GM23248 (cell line): ENCODE results near the gene LBHD2. TPM values are rescaled to one million over a fixed set of nuclear protein-coding genes. Genes with fewer than 3 reads are reported as not detected.
A peak's percentile ranks its signal among the peaks of the same experiment; 100 is the strongest.

Experiments used
- DNase-seq: peaks from one replicate; pipeline ENCODE4 v3.0.0-alpha.2; 2015
- H2AFZ ChIP-seq: fragments of 200-600 bp; sonication (generic); 2 replicates; pipeline ENCODE4 v1.6.1; 2016; ENCODE audit warnings: antibody characterized with exemption
- H3F3A ChIP-seq: fragments of 200-600 bp; sonication (generic); 2 replicates; pipeline ENCODE4 v1.6.1; 2016; ENCODE audit warnings: mild to moderate bottlenecking, antibody characterized with exemption, mixed run types; ENCODE audit not compliant: insufficient read depth
- H3K27ac ChIP-seq: fragments of 200-600 bp; sonication (generic); 2 replicates; pipeline ENCODE4 v1.5.1; 2016; ENCODE audit warnings: mild to moderate bottlenecking
- H3K27me3 ChIP-seq: fragments of 200-600 bp; sonication (generic); replicated peaks from 2 replicates; pipeline ENCODE4 v1.6.1; 2016; ENCODE audit warnings: mild to moderate bottlenecking; ENCODE audit not compliant: insufficient read depth
- H3K36me3 ChIP-seq: fragments of 200-600 bp; sonication (generic); 2 replicates; pipeline ENCODE4 v1.6.1; 2016; ENCODE audit warnings: low read depth, mild to moderate bottlenecking
- H3K4me1 ChIP-seq: fragments of 200-600 bp; sonication (generic); 2 replicates; pipeline ENCODE4 v1.6.1; 2016; ENCODE audit warnings: mild to moderate bottlenecking; ENCODE audit not compliant: insufficient read depth
- H3K4me2 ChIP-seq: fragments of 200-600 bp; sonication (generic); one replicate; pipeline ENCODE4 v1.6.1; 2016; ENCODE audit warnings: mild to moderate bottlenecking; ENCODE audit not compliant: unreplicated experiment
- H3K4me3 ChIP-seq: fragments of 200-600 bp; sonication (generic); 2 replicates; pipeline ENCODE4 v1.5.1; 2016; ENCODE audit warnings: mild to moderate bottlenecking
- H3K79me2 ChIP-seq: fragments of 200-600 bp; sonication (generic); 2 replicates; pipeline ENCODE4 v1.6.1; 2016; ENCODE audit warnings: mild to moderate bottlenecking; ENCODE audit not compliant: insufficient read depth
- H3K9ac ChIP-seq: fragments of 200-600 bp; sonication (generic); 2 replicates; pipeline ENCODE4 v1.6.1; 2016; ENCODE audit warnings: mild to moderate bottlenecking
- H3K9me2 ChIP-seq: fragments of 200-600 bp; sonication (generic); 2 replicates; pipeline ENCODE4 v1.6.1; 2016; ENCODE audit warnings: mixed run types, mild to moderate bottlenecking, moderate library complexity; ENCODE audit not compliant: insufficient read depth
- H3K9me3 ChIP-seq: fragments of 200-600 bp; sonication (generic); one replicate; pipeline ENCODE4 v1.6.1; 2017; ENCODE audit warnings: low read depth
- H4K20me1 ChIP-seq: fragments of 200-600 bp; sonication (generic); 2 replicates; pipeline ENCODE4 v1.6.0; 2016; ENCODE audit not compliant: insufficient read depth
- EZH2 ChIP-seq: fragments of 200-600 bp; sonication (generic); IDR thresholded peaks from 2 replicates; pipeline ENCODE4 v1.6.1; 2018; ENCODE audit warnings: antibody characterized with exemption, mild to moderate bottlenecking; ENCODE audit not compliant: insufficient read depth, poor library complexity, severe bottlenecking
- EZH2phosphoT487 ChIP-seq: fragments of 200-600 bp; sonication (generic); IDR thresholded peaks from 2 replicates; pipeline ENCODE4 v1.6.1; 2018; ENCODE audit warnings: antibody characterized with exemption, moderate library complexity, mild to moderate bottlenecking, low read depth; ENCODE audit not compliant: insufficient read depth
- WGBS, 2 experiments: methylation state at CpG; one replicate each; pipeline ENCODE4 v1.1.6; 2015 to 2017; ENCODE audit warnings: low lambda C conversion rate in 2 of 2, low coverage in 1 of 2; ENCODE audit errors: missing lambda C conversion rate in 2 of 2; 5-methylcytosine and 5-hydroxymethylcytosine counted together
- in situ Hi-C: fragments of 300-500 bp; cut with MboI; formaldehyde crosslinking; loops from 2 replicates; pipeline ENCODE4 v1.15.0; 2020
- polyA plus RNA-seq: library from polyadenylated mRNA; unstranded; fragments of >200 nt; fragmentation: Nextera tagmentation; extraction: Ambion mirVana; gene quantifications from 2 replicates; pipeline ENCODE4 v1.2.1, GENCODE V29; 2016
- total RNA-seq: library from RNA; depleted of rRNA; stranded (reverse); fragments of >200 nt; shearing (Covaris generic); gene quantifications from 2 replicates; pipeline ENCODE4 v1.2.3, GENCODE V29; 2014

Gene LBHD2
- total and polyA plus RNA-seq, 2 experiments from 2014 or later = not detected

DNA sequence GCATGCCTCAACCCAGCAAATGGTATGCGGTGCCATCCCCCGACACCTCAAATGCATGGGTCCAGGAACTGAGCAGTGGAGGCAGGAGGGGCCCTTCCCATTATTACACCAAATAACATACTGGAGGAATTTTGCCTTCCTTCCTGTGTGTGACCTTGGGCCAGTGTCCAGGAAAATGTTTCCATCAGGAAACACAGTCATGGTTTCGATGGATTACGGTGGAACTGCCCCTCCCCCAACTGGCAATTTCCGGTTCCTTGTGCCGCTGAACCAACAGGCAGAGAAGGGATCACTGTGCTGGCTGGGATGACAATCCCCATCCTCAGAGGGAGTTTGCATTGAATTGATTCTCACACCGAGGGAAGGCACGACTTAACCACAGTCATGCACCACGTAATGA, 17.6 kb upstream of the LBHD2 start:
- H3K4me2 ChIP-seq = no peak overlapping the region
- no peak for DNase-seq
- no peak overlapping the region for H2AFZ ChIP-seq
- no peaks in the 10 kb centered on the region for H3K36me3 ChIP-seq
- no peaks in the 10 kb centered on the region for H4K20me1 ChIP-seq
- in situ Hi-C loops = no loop called here
- H3K4me1 ChIP-seq = peaks cover 12% of the 10 kb centered on the region
- 81 to 83% methylated on average over 9 of the region's 9 CpGs for WGBS, 2 experiments
- TF ChIP-seq EZH2 (no peak), EZH2phosphoT487 (no peak)
- H3K9me3 ChIP-seq = no peaks in the 10 kb centered on the region
- H3K79me2 ChIP-seq = no peaks in the 10 kb centered on the region
- peaks cover 23% of the 10 kb centered on the region; the same call in 1 of the 2 replicates for H3F3A ChIP-seq
- no peak overlapping the region for H3K4me3 ChIP-seq
- no peak overlapping the region for H3K27ac ChIP-seq
- H3K27me3 ChIP-seq = no peaks in the 10 kb centered on the region
- no peaks in the 10 kb centered on the region for H3K9me2 ChIP-seq
- no peak overlapping the region for H3K9ac ChIP-seq

DNA sequence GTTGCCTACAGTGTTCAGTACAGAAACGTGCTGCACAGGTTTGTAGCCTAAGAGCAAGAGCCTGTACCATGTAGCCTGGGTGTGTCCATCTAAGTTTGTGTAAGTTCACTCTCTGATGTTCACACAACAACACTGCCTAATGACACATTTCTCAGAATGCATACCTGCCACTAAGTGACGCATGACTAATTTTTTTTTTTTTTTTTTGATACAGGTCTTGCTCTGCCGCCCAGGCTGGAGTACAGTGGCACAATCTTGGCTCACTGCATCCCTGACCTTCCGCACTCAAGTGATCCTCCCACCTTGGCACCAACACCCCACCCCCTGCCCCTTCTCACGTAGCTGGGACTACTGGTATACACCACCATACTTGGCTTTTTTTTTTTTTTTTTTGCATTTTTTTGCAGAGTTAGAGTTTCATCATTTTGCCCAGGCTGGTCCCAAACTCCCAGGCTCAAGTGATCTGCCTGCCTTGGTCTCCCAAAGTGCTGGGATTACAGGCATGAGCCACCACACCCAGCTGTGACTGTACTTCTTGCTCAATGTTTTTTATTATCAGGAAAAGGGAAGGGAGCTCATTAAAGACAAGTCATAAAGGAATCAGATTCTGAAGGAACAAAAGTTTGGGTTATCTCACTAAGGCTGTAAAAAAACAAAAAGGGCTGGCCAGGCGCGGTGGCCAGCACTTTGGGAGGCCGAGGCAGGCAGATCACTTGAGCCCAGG, 16.6 kb upstream of the LBHD2 start:
- Histone ChIP-seq H3K4me3 (peak overlapping the region; percentile 48), H3K9me2 (no peaks in the 10 kb centered on the region), H2AFZ (peak overlapping the region; percentile 61), H4K20me1 (no peaks in the 10 kb centered on the region), H3K79me2 (no peaks in the 10 kb centered on the region), H3K36me3 (no peaks in the 10 kb centered on the region), H3K4me2 (peak overlapping the region; percentile 62), H3K27ac (peak overlapping the region; percentile 91), H3F3A (peaks cover 23% of the 10 kb centered on the region; the same call in 1 of the 2 replicates), H3K9me3 (no peaks in the 10 kb centered on the region), H3K4me1 (peaks cover 12% of the 10 kb centered on the region), H3K9ac (peak overlapping the region; percentile 69), H3K27me3 (no peaks in the 10 kb centered on the region)
- TF ChIP-seq EZH2 = no peak
- TF ChIP-seq EZH2phosphoT487 = no peak
- WGBS, 2 experiments = 29 to 38% methylated on average over 8 of the region's 8 CpGs
- in situ Hi-C loops = no loop called here
- peak; percentile 83 for DNase-seq

DNA sequence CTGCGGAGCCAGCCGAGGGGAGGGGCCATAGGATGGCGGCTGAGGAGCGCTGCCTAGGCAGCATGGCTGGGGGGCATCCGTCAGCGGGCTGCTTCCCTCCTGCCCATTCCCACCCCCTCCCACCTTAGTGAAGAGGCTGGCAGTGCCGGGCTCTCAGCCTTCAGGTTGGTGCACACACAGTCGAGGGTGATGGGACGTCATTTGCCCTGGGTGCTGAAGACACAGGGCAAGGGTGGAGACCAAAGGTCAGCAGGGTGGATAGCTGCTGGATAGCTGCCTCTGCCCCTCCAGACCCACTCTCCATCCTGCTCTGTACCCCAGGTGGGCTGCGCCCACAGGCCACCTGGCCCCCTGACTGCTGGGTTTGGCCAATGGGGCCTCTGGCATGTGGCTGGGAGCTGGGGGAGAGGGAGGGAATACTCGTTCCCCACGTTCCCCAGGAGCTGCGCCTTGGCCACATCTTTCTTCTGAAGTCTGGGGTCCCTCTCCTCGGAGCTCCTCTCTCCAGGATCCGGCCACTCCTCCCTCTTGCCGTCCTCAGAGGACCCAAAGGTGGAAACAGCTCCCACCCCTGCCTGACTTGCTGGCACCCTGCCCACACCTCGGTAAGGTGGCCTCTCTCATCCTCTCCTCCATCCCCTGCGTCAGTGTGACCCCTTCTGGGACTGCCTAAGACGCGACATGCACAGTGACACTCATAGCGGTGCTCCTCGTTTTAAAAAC, 15.5 kb upstream of the LBHD2 start:
- no peaks in the 10 kb centered on the region for H3K9me2 ChIP-seq
- WGBS, 2 experiments = 68 to 73% methylated on average over 21 of the region's 22 CpGs

DNA sequence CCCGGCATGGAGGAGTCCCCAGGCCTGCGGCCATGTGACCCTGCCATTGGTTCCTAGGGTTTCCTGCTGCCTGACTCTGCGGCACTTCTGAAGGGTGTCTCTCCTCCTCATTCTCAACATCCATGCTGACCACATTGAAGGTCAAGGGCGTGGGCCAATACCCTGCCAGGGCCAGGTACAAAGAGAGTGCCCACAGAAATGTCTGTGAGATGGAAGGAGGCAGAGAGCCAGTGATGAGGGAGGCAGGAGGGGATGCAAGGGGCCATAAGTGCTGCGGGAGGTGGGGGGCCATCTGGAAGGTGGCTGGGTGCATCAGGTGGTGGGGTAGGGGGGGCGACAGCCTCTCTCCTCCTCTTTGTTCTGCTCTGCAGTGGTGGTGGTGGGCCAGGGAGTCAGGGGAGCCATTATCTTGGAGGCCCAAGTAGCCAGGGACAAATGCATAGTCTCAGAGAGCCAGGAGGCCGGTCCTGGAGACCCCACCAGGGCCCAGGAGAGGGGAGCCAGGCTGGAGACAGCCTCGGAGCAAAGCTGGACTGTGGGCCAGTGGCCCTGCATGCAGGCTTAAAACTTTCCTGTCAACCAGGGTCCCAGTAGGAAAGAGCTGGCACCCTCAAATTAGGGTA, 13.6 kb upstream of the LBHD2 start:
- H3K9ac ChIP-seq = no peak overlapping the region
- no peaks in the 10 kb centered on the region for H3K27me3 ChIP-seq
- in situ Hi-C loops = no loop called here
- peaks cover 10% of the 10 kb centered on the region; the same call in 1 of the 2 replicates for H3F3A ChIP-seq
- no peak overlapping the region for H2AFZ ChIP-seq
- no peak overlapping the region for H3K4me2 ChIP-seq
- H3K9me3 ChIP-seq = no peaks in the 10 kb centered on the region
- no peak overlapping the region for H3K27ac ChIP-seq
- H3K9me2 ChIP-seq = no peaks in the 10 kb centered on the region
- no peaks in the 10 kb centered on the region for H3K79me2 ChIP-seq
- H3K36me3 ChIP-seq = no peaks in the 10 kb centered on the region
- H3K4me3 ChIP-seq = no peak overlapping the region
- no peak for TF ChIP-seq EZH2
- no peaks in the 10 kb centered on the region for H4K20me1 ChIP-seq
- DNase-seq = no peak
- 85 to 88% methylated on average over 6 to 8 of the region's 8 CpGs for WGBS, 2 experiments
- peaks cover 12% of the 10 kb centered on the region for H3K4me1 ChIP-seq

More for the DNA sequence above, 15.5 kb upstream of the LBHD2 start:
- no peak overlapping the region for H3K4me3 ChIP-seq
- in situ Hi-C loops = no loop called here
- H3K9ac ChIP-seq = peak overlapping the region; percentile 69; the same call in 1 of the 2 replicates
- no peak for TF ChIP-seq EZH2phosphoT487
- TF ChIP-seq EZH2 = no peak
- no peaks in the 10 kb centered on the region for H3K9me3 ChIP-seq
- H3K27ac ChIP-seq = peak overlapping the region; percentile 91; the same call in 1 of the 2 replicates
- H4K20me1 ChIP-seq = no peaks in the 10 kb centered on the region
- no peaks in the 10 kb centered on the region for H3K36me3 ChIP-seq
- H3K27me3 ChIP-seq = no peaks in the 10 kb centered on the region
- peaks cover 12% of the 10 kb centered on the region for H3K4me1 ChIP-seq
- peaks cover 17% of the 10 kb centered on the region; the same call in 1 of the 2 replicates for H3F3A ChIP-seq
- H3K79me2 ChIP-seq = no peaks in the 10 kb centered on the region
- H2AFZ ChIP-seq = peak overlapping the region; percentile 61
- peak overlapping the region; percentile 62 for H3K4me2 ChIP-seq
- no peak for DNase-seq
